ENCODE measurements around the gene SLC35E2B.

DNA sequence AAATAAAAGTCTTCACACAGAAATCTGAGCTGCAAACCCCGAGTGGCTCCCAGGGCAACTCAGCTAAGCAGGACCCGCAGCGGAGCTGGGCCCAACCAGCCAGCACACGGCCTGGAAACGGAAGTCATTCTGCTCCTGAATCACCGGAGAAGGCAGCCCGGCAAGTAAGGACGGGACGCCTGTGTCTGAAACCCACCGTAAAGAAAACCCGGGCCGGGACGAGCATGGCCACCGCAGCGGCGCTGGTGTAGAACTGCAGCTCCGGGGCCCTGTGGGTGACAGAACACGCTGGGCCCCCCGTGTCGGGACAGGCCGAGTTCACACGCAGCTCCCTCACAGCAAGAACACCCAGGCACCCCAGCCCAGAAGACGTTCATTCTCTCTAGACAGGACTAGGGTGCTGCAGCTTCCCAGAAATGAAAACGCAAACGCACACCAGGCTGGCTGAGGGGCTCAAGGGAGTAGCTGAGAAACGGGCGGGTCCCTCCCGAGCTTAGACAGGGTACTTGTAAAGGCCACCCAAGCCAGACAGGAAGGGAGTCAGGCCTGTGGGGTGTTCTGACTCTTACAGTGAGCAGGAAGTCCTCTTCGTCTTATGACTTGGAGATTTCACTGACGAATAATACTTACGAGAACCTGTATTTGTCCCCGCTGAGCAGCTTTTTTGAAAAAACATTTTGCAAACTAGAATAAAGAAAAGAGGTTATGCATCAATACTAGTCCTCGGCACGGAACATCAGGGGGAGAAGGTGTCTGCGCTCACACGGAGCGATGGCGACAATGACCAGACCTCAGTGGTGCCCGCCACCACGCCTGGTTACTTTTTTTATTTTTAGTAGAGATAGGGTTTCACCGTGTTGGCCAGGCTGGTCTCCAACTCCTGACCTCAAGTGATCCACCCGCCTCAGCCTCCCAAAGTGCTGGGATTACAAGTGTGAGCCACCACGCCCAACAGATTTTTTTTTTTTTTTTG is 22.8 kb downstream of the SLC35E2B start:
- TF ChIP-seq, protein P1, sequence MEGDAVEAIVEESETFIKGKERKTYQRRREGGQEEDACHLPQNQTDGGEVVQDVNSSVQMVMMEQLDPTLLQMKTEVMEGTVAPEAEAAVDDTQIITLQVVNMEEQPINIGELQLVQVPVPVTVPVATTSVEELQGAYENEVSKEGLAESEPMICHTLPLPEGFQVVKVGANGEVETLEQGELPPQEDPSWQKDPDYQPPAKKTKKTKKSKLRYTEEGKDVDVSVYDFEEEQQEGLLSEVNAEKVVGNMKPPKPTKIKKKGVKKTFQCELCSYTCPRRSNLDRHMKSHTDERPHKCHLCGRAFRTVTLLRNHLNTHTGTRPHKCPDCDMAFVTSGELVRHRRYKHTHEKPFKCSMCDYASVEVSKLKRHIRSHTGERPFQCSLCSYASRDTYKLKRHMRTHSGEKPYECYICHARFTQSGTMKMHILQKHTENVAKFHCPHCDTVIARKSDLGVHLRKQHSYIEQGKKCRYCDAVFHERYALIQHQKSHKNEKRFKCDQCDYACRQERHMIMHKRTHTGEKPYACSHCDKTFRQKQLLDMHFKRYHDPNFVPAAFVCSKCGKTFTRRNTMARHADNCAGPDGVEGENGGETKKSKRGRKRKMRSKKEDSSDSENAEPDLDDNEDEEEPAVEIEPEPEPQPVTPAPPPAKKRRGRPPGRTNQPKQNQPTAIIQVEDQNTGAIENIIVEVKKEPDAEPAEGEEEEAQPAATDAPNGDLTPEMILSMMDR (IDR thresholded peaks at IDR 0.05) = no peak
- no peak for TF ChIP-seq POLR2A (IDR thresholded peaks at IDR 0.05)

Measured in body of pancreas (tissue), 4 donors.